Measurements from ENCODE around the gene CISD3.
A peak's percentile ranks its signal among the peaks of the same experiment; 100 is the strongest.

Gene CISD3

DNA sequence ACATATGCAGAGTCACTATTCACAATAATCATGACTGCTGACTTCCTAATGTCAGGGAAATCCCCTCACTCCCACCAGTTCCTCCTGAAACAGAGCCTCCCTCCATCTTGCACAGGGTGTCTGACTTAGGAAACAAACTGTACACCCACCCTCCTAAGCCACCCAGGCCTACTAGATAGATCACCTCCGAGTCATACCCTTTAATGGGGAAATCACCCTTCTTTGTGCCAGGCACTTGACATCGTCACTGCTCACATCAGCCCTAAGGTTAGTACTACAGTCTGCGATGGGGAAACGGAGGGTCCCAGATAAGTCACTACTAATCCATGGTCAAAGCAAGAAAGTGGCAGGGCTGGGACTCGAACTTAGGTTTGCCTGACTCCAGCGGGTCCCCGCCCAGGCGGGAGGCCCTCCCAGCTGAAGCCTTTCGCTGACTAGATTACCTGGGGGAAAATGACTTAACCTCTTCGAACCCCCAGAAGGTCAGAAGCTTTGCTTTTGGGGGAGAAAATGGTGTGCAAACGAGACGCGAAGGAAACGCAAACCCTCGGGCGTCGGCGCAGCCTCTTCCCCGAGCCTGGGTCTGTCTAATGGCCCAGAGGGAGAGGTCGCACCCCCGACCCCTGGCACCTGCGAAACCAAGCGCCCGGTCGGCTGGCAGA is 28.5 kb upstream of the CISD3 start (continued):
- TF ChIP-seq, protein P1, sequence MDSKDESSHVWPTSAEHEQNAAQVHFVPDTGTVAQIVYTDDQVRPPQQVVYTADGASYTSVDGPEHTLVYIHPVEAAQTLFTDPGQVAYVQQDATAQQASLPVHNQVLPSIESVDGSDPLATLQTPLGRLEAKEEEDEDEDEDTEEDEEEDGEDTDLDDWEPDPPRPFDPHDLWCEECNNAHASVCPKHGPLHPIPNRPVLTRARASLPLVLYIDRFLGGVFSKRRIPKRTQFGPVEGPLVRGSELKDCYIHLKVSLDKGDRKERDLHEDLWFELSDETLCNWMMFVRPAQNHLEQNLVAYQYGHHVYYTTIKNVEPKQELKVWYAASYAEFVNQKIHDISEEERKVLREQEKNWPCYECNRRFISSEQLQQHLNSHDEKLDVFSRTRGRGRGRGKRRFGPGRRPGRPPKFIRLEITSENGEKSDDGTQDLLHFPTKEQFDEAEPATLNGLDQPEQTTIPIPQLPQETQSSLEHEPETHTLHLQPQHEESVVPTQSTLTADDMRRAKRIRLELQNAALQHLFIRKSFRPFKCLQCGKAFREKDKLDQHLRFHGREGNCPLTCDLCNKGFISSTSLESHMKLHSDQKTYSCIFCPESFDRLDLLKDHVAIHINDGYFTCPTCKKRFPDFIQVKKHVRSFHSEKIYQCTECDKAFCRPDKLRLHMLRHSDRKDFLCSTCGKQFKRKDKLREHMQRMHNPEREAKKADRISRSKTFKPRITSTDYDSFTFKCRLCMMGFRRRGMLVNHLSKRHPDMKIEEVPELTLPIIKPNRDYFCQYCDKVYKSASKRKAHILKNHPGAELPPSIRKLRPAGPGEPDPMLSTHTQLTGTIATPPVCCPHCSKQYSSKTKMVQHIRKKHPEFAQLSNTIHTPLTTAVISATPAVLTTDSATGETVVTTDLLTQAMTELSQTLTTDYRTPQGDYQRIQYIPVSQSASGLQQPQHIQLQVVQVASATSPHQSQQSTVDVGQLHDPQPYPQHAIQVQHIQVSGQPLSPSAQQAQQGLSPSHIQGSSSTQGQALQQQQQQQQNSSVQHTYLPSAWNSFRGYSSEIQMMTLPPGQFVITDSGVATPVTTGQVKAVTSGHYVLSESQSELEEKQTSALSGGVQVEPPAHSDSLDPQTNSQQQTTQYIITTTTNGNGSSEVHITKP (tag by site-specific recombination; IDR thresholded peaks at IDR 0.05), result peak; percentile 48
- TF ChIP-seq ZNF623 (tag by site-specific recombination; IDR thresholded peaks at IDR 0.05) (no peak), ZFHX2 (tag by site-specific recombination; conservative IDR thresholded peaks at IDR 0.05) (peak; percentile 87), ZNF10 (tag by site-specific recombination; IDR thresholded peaks at IDR 0.05) (no peak), BCL11B (tag by site-specific recombination; IDR thresholded peaks at IDR 0.05; ENCODE audit: low read depth) (peak; percentile 30; the same call in 1 of the 2 replicates), KLF1 (tag by site-specific recombination; IDR thresholded peaks at IDR 0.05) (peak; percentile 29; the same call in 1 of the 2 replicates), ZNF600 (tag by site-specific recombination; IDR thresholded peaks at IDR 0.05) (no peak), ZBTB21 (tag by site-specific recombination; IDR thresholded peaks at IDR 0.05) (0 out of 2 replicates have a peak, but pooled peaks have one; percentile 14)
- TF ChIP-seq, protein P2, sequence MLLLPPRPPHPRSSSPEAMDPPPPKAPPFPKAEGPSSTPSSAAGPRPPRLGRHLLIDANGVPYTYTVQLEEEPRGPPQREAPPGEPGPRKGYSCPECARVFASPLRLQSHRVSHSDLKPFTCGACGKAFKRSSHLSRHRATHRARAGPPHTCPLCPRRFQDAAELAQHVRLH (tag by site-specific recombination; IDR thresholded peaks at IDR 0.05), result no peak
- TF ChIP-seq, protein P3, sequence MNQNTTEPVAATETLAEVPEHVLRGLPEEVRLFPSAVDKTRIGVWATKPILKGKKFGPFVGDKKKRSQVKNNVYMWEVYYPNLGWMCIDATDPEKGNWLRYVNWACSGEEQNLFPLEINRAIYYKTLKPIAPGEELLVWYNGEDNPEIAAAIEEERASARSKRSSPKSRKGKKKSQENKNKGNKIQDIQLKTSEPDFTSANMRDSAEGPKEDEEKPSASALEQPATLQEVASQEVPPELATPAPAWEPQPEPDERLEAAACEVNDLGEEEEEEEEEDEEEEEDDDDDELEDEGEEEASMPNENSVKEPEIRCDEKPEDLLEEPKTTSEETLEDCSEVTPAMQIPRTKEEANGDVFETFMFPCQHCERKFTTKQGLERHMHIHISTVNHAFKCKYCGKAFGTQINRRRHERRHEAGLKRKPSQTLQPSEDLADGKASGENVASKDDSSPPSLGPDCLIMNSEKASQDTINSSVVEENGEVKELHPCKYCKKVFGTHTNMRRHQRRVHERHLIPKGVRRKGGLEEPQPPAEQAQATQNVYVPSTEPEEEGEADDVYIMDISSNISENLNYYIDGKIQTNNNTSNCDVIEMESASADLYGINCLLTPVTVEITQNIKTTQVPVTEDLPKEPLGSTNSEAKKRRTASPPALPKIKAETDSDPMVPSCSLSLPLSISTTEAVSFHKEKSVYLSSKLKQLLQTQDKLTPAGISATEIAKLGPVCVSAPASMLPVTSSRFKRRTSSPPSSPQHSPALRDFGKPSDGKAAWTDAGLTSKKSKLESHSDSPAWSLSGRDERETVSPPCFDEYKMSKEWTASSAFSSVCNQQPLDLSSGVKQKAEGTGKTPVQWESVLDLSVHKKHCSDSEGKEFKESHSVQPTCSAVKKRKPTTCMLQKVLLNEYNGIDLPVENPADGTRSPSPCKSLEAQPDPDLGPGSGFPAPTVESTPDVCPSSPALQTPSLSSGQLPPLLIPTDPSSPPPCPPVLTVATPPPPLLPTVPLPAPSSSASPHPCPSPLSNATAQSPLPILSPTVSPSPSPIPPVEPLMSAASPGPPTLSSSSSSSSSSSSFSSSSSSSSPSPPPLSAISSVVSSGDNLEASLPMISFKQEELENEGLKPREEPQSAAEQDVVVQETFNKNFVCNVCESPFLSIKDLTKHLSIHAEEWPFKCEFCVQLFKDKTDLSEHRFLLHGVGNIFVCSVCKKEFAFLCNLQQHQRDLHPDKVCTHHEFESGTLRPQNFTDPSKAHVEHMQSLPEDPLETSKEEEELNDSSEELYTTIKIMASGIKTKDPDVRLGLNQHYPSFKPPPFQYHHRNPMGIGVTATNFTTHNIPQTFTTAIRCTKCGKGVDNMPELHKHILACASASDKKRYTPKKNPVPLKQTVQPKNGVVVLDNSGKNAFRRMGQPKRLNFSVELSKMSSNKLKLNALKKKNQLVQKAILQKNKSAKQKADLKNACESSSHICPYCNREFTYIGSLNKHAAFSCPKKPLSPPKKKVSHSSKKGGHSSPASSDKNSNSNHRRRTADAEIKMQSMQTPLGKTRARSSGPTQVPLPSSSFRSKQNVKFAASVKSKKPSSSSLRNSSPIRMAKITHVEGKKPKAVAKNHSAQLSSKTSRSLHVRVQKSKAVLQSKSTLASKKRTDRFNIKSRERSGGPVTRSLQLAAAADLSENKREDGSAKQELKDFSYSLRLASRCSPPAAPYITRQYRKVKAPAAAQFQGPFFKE (tag by site-specific recombination; IDR thresholded peaks at IDR 0.05; ENCODE audit: borderline replicate concordance), result no peak

DNA sequence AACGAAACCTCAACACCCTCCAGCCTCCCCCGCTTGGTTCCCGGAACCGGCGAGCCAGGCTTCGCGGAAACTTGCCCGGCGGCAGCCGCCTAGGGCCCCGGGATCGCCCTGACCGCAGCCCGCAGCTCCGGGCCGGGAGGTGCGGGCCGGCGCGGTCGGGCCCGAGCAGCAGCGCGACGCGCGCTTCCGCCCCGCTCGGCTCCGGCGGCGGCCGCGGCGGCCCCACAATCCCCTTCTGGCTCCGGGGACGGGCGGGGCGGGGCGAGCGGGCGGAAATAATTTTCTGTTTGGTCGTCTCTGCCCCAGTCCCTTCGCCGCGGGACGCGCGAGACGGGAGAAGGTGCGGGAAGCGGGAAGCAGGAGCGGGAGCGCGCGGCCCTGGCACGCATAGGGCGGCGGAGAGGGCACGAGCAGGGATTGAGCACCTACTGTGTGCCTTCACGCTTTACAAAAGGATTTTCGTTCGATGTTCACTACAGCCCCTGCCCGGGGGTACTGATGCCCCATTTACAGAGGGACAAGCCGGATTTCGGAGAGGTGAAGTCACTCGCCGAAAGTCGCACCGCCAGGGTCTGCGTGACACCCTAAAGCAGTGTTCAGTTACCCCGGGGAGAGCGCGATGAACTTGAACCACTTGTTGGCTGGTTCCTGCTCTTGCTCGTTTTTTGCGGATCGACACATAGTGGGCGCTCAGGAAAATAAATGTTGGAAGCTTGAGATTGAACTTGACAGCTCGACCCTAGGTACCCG is 27.8 kb upstream of the CISD3 start:
- CTCF ChIA-PET, result interaction anchor here (1.1 kb wide), 1 partner anchor 28 kb away, joined by 4 read pairs; the partner anchor contains the start of gene CISD3
- H3K27ac ChIP-seq (ENCODE audit: extremely low read depth, low read depth, low read length), result peak overlapping the region; percentile 76
- H3K4me1 ChIP-seq (ENCODE audit: control insufficient read depth, insufficient read depth, low read length), result peaks cover 10% of the 10 kb centered on the region
- peaks cover 0 to 2% of the 10 kb centered on the region in 2 experiments; a peak in 1 of 3 replicates for H3K36me3 ChIP-seq (ENCODE audit: control insufficient read depth in 2 of 2, insufficient read depth in 1 of 2, low read length in 2 of 2)
- POLR2A ChIA-PET, result interaction anchor here (0.5 to 1.9 kb wide), 5 partner anchors 11 to 250 kb away, joined by 3 to 6 read pairs (median 4); no protein-coding TSS in a partner anchor
- peak overlapping the region; percentile 57 for H3K4me3 ChIP-seq (ENCODE audit: low read depth, low read length)
- no peaks in the 10 kb centered on the region for H3K9me3 ChIP-seq (ENCODE audit: control insufficient read depth, insufficient read depth, low read depth, low read length)
- no peak; the same call in none of the 2 replicates for TF ChIP-seq ZNF596 (tag by site-specific recombination; IDR thresholded peaks at IDR 0.05)
- no peak for TF ChIP-seq ZNF658 (tag by site-specific recombination; IDR thresholded peaks at IDR 0.05)
- no peak for TF ChIP-seq ZFHX2 (tag by site-specific recombination; conservative IDR thresholded peaks at IDR 0.05)
- TF ChIP-seq ZNF560 (tag by site-specific recombination; IDR thresholded peaks at IDR 0.05; ENCODE audit: borderline replicate concordance), result no peak
- TF ChIP-seq ZNF302 (tag by site-specific recombination; IDR thresholded peaks at IDR 0.05; ENCODE audit: low read depth), result no peak
- no peak for TF ChIP-seq ZNF776 (tag by site-specific recombination; IDR thresholded peaks at IDR 0.05; ENCODE audit: borderline replicate concordance)
- TF ChIP-seq PRDM1 (tag by site-specific recombination; IDR thresholded peaks at IDR 0.05), result no peak
- no peak for TF ChIP-seq ZNF426 (tag by site-specific recombination; IDR thresholded peaks at IDR 0.05)
- TF ChIP-seq, protein P4, sequence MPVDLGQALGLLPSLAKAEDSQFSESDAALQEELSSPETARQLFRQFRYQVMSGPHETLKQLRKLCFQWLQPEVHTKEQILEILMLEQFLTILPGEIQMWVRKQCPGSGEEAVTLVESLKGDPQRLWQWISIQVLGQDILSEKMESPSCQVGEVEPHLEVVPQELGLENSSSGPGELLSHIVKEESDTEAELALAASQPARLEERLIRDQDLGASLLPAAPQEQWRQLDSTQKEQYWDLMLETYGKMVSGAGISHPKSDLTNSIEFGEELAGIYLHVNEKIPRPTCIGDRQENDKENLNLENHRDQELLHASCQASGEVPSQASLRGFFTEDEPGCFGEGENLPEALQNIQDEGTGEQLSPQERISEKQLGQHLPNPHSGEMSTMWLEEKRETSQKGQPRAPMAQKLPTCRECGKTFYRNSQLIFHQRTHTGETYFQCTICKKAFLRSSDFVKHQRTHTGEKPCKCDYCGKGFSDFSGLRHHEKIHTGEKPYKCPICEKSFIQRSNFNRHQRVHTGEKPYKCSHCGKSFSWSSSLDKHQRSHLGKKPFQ (tag by site-specific recombination; IDR thresholded peaks at IDR 0.05), result no peak
- TF ChIP-seq RBAK (tag by site-specific recombination; IDR thresholded peaks at IDR 0.05), result no peak
- TF ChIP-seq, protein P5, sequence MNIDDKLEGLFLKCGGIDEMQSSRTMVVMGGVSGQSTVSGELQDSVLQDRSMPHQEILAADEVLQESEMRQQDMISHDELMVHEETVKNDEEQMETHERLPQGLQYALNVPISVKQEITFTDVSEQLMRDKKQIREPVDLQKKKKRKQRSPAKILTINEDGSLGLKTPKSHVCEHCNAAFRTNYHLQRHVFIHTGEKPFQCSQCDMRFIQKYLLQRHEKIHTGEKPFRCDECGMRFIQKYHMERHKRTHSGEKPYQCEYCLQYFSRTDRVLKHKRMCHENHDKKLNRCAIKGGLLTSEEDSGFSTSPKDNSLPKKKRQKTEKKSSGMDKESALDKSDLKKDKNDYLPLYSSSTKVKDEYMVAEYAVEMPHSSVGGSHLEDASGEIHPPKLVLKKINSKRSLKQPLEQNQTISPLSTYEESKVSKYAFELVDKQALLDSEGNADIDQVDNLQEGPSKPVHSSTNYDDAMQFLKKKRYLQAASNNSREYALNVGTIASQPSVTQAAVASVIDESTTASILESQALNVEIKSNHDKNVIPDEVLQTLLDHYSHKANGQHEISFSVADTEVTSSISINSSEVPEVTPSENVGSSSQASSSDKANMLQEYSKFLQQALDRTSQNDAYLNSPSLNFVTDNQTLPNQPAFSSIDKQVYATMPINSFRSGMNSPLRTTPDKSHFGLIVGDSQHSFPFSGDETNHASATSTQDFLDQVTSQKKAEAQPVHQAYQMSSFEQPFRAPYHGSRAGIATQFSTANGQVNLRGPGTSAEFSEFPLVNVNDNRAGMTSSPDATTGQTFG (tag by site-specific recombination; IDR thresholded peaks at IDR 0.05; ENCODE audit: borderline replicate concordance), result no peak

Data from HEK293 (cell line).